Astrocyte (in vitro differentiated cells and primary cell): Measurements from ENCODE around the gene XIRP1. TPM values are rescaled to one million over a fixed set of nuclear protein-coding genes. Genes with fewer than 3 reads are reported as not detected.
A peak's percentile ranks its signal among the peaks of the same experiment; 100 is the strongest.

Experiments
- DNase-seq: peaks from one replicate; pipeline ENCODE4 v3.0.0-alpha.2; 2010; ENCODE audit warnings: low read depth
- FAIRE-seq: peaks from 2 replicates; lab custom pipeline; 2011; peaks lifted over from hg19 to GRCh38; lab: Jason Lieb, UNC
- H2AFZ ChIP-seq: 2 replicates; pipeline ENCODE4 v1.6.0; 2012; ENCODE audit warnings: low read depth, low read length, inconsistent platforms
- H3K27ac ChIP-seq: 2 replicates; pipeline ENCODE4 v1.5.1; 2011; ENCODE audit warnings: low read depth, low read length, inconsistent platforms
- H3K27me3 ChIP-seq: 2 replicates; pipeline ENCODE4 v1.6.0; 2011; ENCODE audit warnings: low read length, inconsistent platforms; ENCODE audit not compliant: insufficient read depth
- H3K36me3 ChIP-seq: 2 replicates; pipeline ENCODE4 v1.5.1; 2011; ENCODE audit warnings: low read length, inconsistent platforms; ENCODE audit not compliant: insufficient read depth
- H3K4me1 ChIP-seq: 2 replicates; pipeline ENCODE4 v1.5.1; 2011; ENCODE audit warnings: low read length, inconsistent platforms; ENCODE audit not compliant: insufficient read depth
- H3K4me2 ChIP-seq: 2 replicates; pipeline ENCODE4 v1.6.0; 2012; ENCODE audit warnings: low read length, inconsistent platforms
- H3K4me3 ChIP-seq: 2 replicates; pipeline ENCODE4 v1.5.1; 2011; ENCODE audit warnings: low read depth, mild to moderate bottlenecking, low read length, inconsistent platforms; ENCODE audit not compliant: insufficient read depth
- H3K79me2 ChIP-seq: 2 replicates; pipeline ENCODE4 v1.6.0; 2012; ENCODE audit warnings: mild to moderate bottlenecking, low read length, inconsistent platforms; ENCODE audit not compliant: insufficient read depth
- H3K9ac ChIP-seq: 2 replicates; pipeline ENCODE4 v1.6.0; 2012; ENCODE audit warnings: mild to moderate bottlenecking, low read length, inconsistent platforms
- H3K9me3 ChIP-seq: 2 replicates; pipeline ENCODE4 v1.5.1; 2012; ENCODE audit warnings: low read depth, mild to moderate bottlenecking, low read length, inconsistent platforms; ENCODE audit not compliant: insufficient read depth
- H4K20me1 ChIP-seq: 2 replicates; pipeline ENCODE4 v1.6.0; 2012; ENCODE audit warnings: low read length, inconsistent platforms; ENCODE audit not compliant: insufficient read depth
- H3K27ac Mint-ChIP-seq: one replicate; pipeline ENCODE4 v1.8.0; 2021; ENCODE audit warnings: mild to moderate bottlenecking, mixed read lengths; ENCODE audit not compliant: unreplicated experiment
- H3K27me3 Mint-ChIP-seq: one replicate; pipeline ENCODE4 v1.8.0; 2021; ENCODE audit warnings: low read depth, mixed read lengths; ENCODE audit not compliant: unreplicated experiment
- H3K36me3 Mint-ChIP-seq: one replicate; pipeline ENCODE4 v1.8.0; 2021; ENCODE audit warnings: low read depth, mixed read lengths; ENCODE audit not compliant: unreplicated experiment
- H3K4me1 Mint-ChIP-seq: one replicate; pipeline ENCODE4 v1.8.0; 2021; ENCODE audit warnings: low read depth, mixed read lengths; ENCODE audit not compliant: unreplicated experiment
- H3K4me3 Mint-ChIP-seq: one replicate; pipeline ENCODE4 v1.8.0; 2021; ENCODE audit warnings: mild to moderate bottlenecking, moderate library complexity, mixed read lengths; ENCODE audit not compliant: unreplicated experiment
- H3K9me3 Mint-ChIP-seq: one replicate; pipeline ENCODE4 v1.8.0; 2021; ENCODE audit warnings: mild to moderate bottlenecking, mixed read lengths; ENCODE audit not compliant: unreplicated experiment
- CTCF ChIP-seq: IDR thresholded peaks from 2 replicates; pipeline ENCODE4 v1.5.1; 2011; ENCODE audit warnings: low read depth, mild to moderate bottlenecking, inconsistent platforms, low read length, moderate library complexity; ENCODE audit not compliant: insufficient read depth
- EZH2 ChIP-seq: IDR thresholded peaks from 2 replicates; pipeline ENCODE4 v1.6.1; 2012; ENCODE audit warnings: mild to moderate bottlenecking, low read length, inconsistent platforms; ENCODE audit not compliant: insufficient read depth
- total RNA-seq: library from RNA; stranded (reverse); gene quantifications from 2 replicates; pipeline ENCODE4 v1.2.1, GENCODE V29; 2021

XIRP1 gene
- total RNA-seq, 1 donor from 2014 or later, result 1.1 TPM

- H3K4me3 ChIP-seq, result no peak overlapping the region
- H4K20me1 ChIP-seq, result no peaks in the 10 kb centered on the region
- H2AFZ ChIP-seq, result no peak overlapping the region
- Mint-ChIP-seq H3K36me3 (no peaks in the 10 kb centered on the region), H3K27me3 (peaks cover 11% of the 10 kb centered on the region), H3K4me3 (no peak overlapping the region), H3K4me1 (peaks cover 30% of the 10 kb centered on the region), H3K27ac (no peak overlapping the region), H3K9me3 (no peaks in the 10 kb centered on the region)
- FAIRE-seq (no peak), DNase-seq (no peak)
- no peaks in the 10 kb centered on the region for H3K9me3 ChIP-seq
- no peak overlapping the region for H3K9ac ChIP-seq
- no peak overlapping the region for H3K4me2 ChIP-seq
- peaks cover 4% of the 10 kb centered on the region for H3K4me1 ChIP-seq
- no peaks in the 10 kb centered on the region for H3K79me2 ChIP-seq
- H3K27ac ChIP-seq, result no peak overlapping the region
- TF ChIP-seq EZH2, result no peak
- TF ChIP-seq CTCF, result no peak
- peaks cover under 1% of the 10 kb centered on the region for H3K27me3 ChIP-seq
- no peaks in the 10 kb centered on the region for H3K36me3 ChIP-seq
These were observed 1.3 kb downstream of the XIRP1 start for GRCh38 chr3:39191111-39191510.

GRCh38 chr3:39190281-39191025 lies 1.9 kb downstream of the XIRP1 start:
- H3K4me2 ChIP-seq, result no peak overlapping the region
- peaks cover 11% of the 10 kb centered on the region for H3K27me3 Mint-ChIP-seq
- H3K9me3 Mint-ChIP-seq, result no peaks in the 10 kb centered on the region
- FAIRE-seq (no peak), DNase-seq (no peak)
- H3K36me3 Mint-ChIP-seq, result no peaks in the 10 kb centered on the region
- H4K20me1 ChIP-seq, result no peaks in the 10 kb centered on the region
- H3K4me1 Mint-ChIP-seq, result peaks cover 28% of the 10 kb centered on the region
- H3K4me1 ChIP-seq, result peaks cover 4% of the 10 kb centered on the region
- no peaks in the 10 kb centered on the region for H3K36me3 ChIP-seq
- TF ChIP-seq CTCF, result no peak
- no peak overlapping the region for H2AFZ ChIP-seq
- no peaks in the 10 kb centered on the region for H3K9me3 ChIP-seq
- H3K4me3 ChIP-seq, result no peak overlapping the region
- H3K27me3 ChIP-seq, result no peaks in the 10 kb centered on the region
- H3K27ac ChIP-seq, result no peak overlapping the region
- H3K4me3 Mint-ChIP-seq, result no peak overlapping the region
- no peak overlapping the region for H3K27ac Mint-ChIP-seq
- no peaks in the 10 kb centered on the region for H3K79me2 ChIP-seq
- H3K9ac ChIP-seq, result no peak overlapping the region

GRCh38 chr3:39189959-39190269 lies 2.5 kb downstream of the XIRP1 start:
- peaks cover 11% of the 10 kb centered on the region for H3K27me3 Mint-ChIP-seq
- FAIRE-seq (no peak), DNase-seq (peak; percentile 36)
- Histone ChIP-seq H3K4me2 (no peak overlapping the region), H3K36me3 (no peaks in the 10 kb centered on the region), H3K4me3 (no peak overlapping the region), H3K27me3 (no peaks in the 10 kb centered on the region), H3K9ac (no peak overlapping the region), H3K9me3 (no peaks in the 10 kb centered on the region), H3K27ac (no peak overlapping the region), H3K79me2 (no peaks in the 10 kb centered on the region), H2AFZ (no peak overlapping the region), H4K20me1 (no peaks in the 10 kb centered on the region), H3K4me1 (peaks cover 4% of the 10 kb centered on the region)
- TF ChIP-seq CTCF (peak; percentile 68), EZH2 (no peak)
- no peaks in the 10 kb centered on the region for H3K9me3 Mint-ChIP-seq
- no peak overlapping the region for H3K4me3 Mint-ChIP-seq
- H3K36me3 Mint-ChIP-seq, result no peaks in the 10 kb centered on the region
- H3K4me1 Mint-ChIP-seq, result peaks cover 28% of the 10 kb centered on the region
- H3K27ac Mint-ChIP-seq, result no peak overlapping the region
